Femur (tissue), 1 donor: ENCODE measurements around the gene ERP44.
"Not testable (repeated sequence)": the region's sequence is repeated elsewhere in the genome, so short reads cannot be mapped to it uniquely, and the experiment has no call there.

Source experiments
- DNase-seq: peaks from one replicate; pipeline ENCODE4 v3.0.0-alpha.2; 2017

Gene ERP44

GRCh38 chr9:100064872-100065581 lies 33.8 kb downstream of the ERP44 start:
- DNase-seq, result no peak

- DNase-seq, result no peak
Observed at GRCh38 chr9:100063185-100063584, 35.6 kb downstream of the ERP44 start.

- DNase-seq, result not testable (repeated sequence)
Observed at GRCh38 chr9:100062683-100063082, 36.1 kb downstream of the ERP44 start.

- DNase-seq, result no peak
Observed at GRCh38 chr9:100058699-100059579, 39.9 kb downstream of the ERP44 start.

GRCh38 chr9:100057624-100058023 lies 41.2 kb downstream of the ERP44 start:
- no peak for DNase-seq

GRCh38 chr9:100056561-100056960 lies 42.2 kb downstream of the ERP44 start:
- no peak for DNase-seq

- no peak for DNase-seq
Observed at GRCh38 chr9:100052375-100052774, 46.4 kb downstream of the ERP44 start.

- DNase-seq, result no peak
Observed at GRCh38 chr9:100049551-100049950, 49.2 kb downstream of the ERP44 start.

GRCh38 chr9:100038472-100038871 lies 60.3 kb downstream of the ERP44 start:
- DNase-seq, result no peak

- DNase-seq, result no peak
Observed at GRCh38 chr9:100033877-100034551, 64.8 kb downstream of the ERP44 start.

- DNase-seq, result no peak
Observed at GRCh38 chr9:100030548-100030947, 68.3 kb downstream of the ERP44 start.

GRCh38 chr9:100029251-100029650 lies 69.5 kb downstream of the ERP44 start:
- DNase-seq, result no peak

- DNase-seq, result peak; percentile 82
Observed at GRCh38 chr9:100028201-100028784, 70.5 kb downstream of the ERP44 start.

- DNase-seq, result no peak
Observed at GRCh38 chr9:100027543-100027942, 71.3 kb downstream of the ERP44 start.

- no peak for DNase-seq
Observed at GRCh38 chr9:100021931-100022330, 76.9 kb downstream of the ERP44 start.

- DNase-seq, result no peak
Observed at GRCh38 chr9:100020121-100020795, 78.5 kb downstream of the ERP44 start.

GRCh38 chr9:100019541-100019940 lies 79.3 kb downstream of the ERP44 start:
- DNase-seq, result no peak

- DNase-seq, result no peak
Observed at GRCh38 chr9:100014846-100015245, 84.0 kb downstream of the ERP44 start.

- DNase-seq, result no peak
Observed at GRCh38 chr9:100013573-100013972, 85.2 kb downstream of the ERP44 start.

GRCh38 chr9:100012279-100012678 lies 86.5 kb downstream of the ERP44 start:
- no peak for DNase-seq

- no peak for DNase-seq
Observed at GRCh38 chr9:100011062-100011681, 87.6 kb downstream of the ERP44 start.

- DNase-seq, result no peak
Observed at GRCh38 chr9:99999797-100000196, 99.0 kb downstream of the ERP44 start.
